Upper lobe of left lung (tissue), 4 donors: Measurements from ENCODE around the gene UBASH3B.

Experiments
- CTCF ChIP-seq, 6 experiments: fragments of 450-650 bp in 4 of 6; fragments of 200-600 bp in 2 of 6; sonication (generic) in 2 of 6; IDR thresholded peaks; one replicate each; pipeline ENCODE4 v1.5.1; 2016 to 2019; ENCODE audit warnings: antibody characterized with exemption in 6 of 6
- POLR2A ChIP-seq, 4 donors: fragments of 450-650 bp; IDR thresholded peaks; one replicate each; pipeline ENCODE4 v1.5.1; 2016 to 2017; ENCODE audit warnings: antibody characterized with exemption in 4 of 4, mild to moderate bottlenecking in 2 of 4
- POLR2AphosphoS5 ChIP-seq, 2 donors: sonication (generic); formaldehyde crosslinking; IDR thresholded peaks; one replicate each; pipeline ENCODE4 v1.5.1; 2017; ENCODE audit warnings: antibody characterized with exemption in 2 of 2

- no peak for TF ChIP-seq CTCF (IDR thresholded peaks at IDR 0.05)
- TF ChIP-seq POLR2AphosphoS5 (IDR thresholded peaks at IDR 0.05), result no peak
- no peak for TF ChIP-seq POLR2A (IDR thresholded peaks at IDR 0.05)
Measured at GRCh38 chr11:122747351-122747781, 91.8 kb downstream of the UBASH3B start.
